ENCODE data around the gene MAPK1.
"Not testable (repeated sequence)": the region's sequence is repeated elsewhere in the genome, so short reads cannot be mapped to it uniquely, and the experiment has no call there.

The MAPK1 gene

GRCh38 chr22:21759646-21760376 is 107.6 kb downstream of the MAPK1 start:
- no peak for DNase-seq (ENCODE audit: extremely low read depth in 1 of 2, low read depth in 1 of 2)

DNA sequence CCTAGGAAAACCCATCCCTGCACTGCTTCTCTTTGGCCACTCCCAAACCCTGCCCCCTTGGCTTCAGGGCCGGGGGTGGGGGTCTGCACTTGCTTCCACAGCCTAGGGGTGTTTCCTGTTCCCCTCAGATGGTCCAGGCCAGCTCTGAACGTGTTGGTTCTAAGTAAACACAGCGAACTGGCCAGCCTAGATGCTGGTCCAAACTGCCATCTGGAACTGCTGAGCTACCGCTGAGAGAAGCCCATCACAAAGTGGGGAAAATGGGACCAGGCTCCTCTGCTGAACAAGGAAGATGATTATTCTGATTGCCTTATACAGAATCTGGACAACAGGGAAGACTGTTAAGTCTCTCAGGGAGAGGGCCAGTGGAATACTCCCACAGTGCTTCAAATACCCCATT is 108.4 kb downstream of the MAPK1 start:
- no peak for DNase-seq (ENCODE audit: extremely low read depth in 1 of 2, low read depth in 1 of 2)

GRCh38 chr22:21758091-21758864 is 109.2 kb downstream of the MAPK1 start:
- no peak for DNase-seq (ENCODE audit: extremely low read depth in 1 of 2, low read depth in 1 of 2)

DNA sequence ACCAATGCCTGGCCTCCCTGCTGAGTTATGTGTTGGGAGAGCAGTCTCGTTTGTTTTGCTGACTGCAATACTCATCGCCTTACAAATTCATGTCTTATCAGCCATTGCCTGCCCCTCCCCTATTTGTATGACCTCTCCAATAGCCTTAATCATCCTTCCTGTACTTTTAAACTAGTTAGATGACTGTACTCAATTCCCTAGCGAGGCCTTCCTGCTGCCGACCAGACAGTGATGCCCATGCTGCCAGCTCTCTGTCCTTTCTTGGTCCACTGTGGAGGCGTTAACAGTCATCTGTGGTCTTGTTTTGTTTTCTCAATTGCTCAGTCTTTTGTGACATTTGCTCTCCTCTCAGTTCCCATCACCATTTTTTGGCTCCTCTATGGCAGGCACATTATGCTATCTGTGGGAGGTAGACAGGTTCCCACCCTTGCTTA is 111.6 kb downstream of the MAPK1 start:
- no peak for DNase-seq (ENCODE audit: extremely low read depth in 1 of 2, low read depth in 1 of 2)

- DNase-seq (ENCODE audit: extremely low read depth in 1 of 2, low read depth in 1 of 2), result no peak
Observed at GRCh38 chr22:21754523-21754922, 112.9 kb downstream of the MAPK1 start.

DNA sequence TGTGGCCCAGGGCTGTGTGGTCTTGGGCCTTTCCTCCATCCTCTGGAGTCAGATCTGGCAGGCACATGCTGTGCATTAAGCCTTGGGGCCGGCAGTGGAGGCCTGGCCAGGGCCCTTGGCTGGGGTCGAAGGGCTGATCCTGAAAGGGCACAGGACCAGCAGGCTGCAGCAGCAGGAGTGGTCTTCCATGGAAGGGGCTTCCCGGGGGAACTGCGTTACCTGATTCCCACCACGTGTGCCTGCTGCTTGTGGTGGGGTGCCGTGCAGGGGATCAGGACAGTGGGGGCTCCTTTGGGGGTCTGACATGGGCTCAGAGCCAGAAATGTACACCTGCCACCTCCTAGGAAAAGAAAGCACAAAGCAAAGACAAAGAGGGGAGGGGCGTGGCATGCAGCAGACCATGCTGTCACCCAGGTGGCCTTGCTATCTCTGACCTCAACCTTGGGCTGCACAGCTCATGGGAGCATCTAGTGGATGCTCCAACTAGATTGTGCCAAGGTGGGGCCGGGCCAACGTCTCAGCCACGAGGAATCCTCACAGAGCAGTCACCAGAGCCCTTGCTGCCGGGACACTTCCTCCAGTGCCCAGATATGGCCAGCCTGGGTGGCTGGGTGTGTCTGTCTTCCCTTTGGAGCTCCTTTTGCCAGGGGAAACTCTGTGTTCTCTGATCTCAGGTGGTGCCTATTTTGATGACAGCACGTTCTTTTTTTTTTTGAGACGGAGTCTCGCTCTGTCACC is 113.9 kb downstream of the MAPK1 start:
- no peak for DNase-seq (ENCODE audit: extremely low read depth in 1 of 2, low read depth in 1 of 2)

DNA sequence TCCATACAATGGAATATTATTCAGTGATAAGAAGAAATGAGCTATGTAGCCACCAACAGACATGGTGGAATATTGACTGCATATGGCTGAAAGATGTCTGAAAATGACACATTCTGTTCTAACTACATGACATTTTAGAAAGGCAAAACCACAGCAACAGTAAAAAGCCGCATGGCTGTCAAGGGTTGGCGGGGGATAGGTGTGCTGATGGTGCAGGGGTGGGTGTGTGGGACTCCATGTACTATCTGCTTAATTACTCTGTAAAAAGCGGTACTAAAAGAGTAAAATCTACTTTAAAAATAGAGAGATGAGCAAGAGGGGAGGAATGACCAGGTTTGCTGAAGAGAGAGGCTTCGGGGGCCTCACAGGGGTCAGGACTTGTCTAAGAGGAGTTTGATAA is 115.2 kb downstream of the MAPK1 start:
- DNase-seq (ENCODE audit: extremely low read depth in 1 of 2, low read depth in 1 of 2), result no peak

DNA sequence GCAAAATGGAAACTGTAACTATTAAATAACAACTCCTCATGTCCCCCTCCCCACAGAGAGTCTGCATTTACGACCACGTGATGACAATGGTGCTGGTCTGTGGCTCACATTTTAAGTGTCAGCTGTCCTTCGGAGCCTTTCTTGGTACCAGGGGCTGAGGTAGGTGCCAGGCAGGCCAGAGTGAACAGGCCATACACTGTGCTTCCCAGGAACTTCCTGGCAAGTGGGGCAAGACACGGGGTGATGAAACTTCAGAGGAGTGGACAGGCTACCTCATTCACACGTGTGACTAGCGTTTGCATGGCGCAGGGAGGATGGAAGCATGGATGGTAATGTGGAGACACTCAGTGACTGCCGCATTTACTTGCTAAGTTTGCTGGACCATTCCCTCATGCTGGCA is 121.5 kb downstream of the MAPK1 start:
- no peak for DNase-seq (ENCODE audit: extremely low read depth in 1 of 2, low read depth in 1 of 2)

DNA sequence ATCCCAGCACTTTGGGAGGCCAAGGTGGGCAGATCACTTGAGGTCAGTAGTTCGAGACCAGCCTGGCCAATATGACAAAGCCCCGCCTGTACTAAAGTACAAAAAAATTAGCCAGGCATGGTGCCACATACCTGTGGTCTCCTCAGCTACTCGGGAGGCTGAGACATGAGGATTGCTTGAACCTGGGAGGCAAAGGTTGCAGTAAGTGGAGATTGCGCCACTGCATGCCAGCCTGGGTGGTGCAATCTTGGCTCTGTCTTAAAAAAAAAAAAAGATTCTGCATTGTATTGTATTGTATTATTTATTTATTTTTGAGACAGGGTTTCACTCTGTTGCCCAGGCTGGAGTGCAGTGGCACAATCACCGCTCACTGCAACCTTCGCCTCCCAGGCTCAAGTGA is 122.5 kb downstream of the MAPK1 start:
- DNase-seq (ENCODE audit: extremely low read depth in 1 of 2, low read depth in 1 of 2), result not testable (repeated sequence)

DNA sequence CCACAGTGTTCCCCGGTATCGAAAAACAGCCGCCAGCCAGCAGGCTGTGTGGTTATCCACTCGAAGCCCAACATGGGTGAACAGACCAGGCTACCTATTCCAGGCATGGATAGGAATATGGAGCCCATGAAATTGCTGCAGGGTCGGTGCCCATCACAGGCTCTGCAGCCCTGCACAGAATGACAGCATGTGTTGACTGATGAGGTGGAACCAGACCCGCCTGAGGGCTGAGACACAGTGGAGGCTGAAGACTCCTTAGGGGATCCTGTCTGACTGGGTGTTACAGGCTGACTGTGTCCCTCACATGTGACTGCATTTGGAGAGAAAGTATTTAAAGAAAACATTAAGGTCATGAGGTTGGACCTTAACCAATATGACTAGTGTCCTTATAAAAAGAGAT is 125.7 kb downstream of the MAPK1 start:
- DNase-seq (ENCODE audit: extremely low read depth in 1 of 2, low read depth in 1 of 2), result no peak

- no peak for DNase-seq (ENCODE audit: extremely low read depth in 1 of 2, low read depth in 1 of 2)
Observed at GRCh38 chr22:21741059-21741458, 126.4 kb downstream of the MAPK1 start.

DNA sequence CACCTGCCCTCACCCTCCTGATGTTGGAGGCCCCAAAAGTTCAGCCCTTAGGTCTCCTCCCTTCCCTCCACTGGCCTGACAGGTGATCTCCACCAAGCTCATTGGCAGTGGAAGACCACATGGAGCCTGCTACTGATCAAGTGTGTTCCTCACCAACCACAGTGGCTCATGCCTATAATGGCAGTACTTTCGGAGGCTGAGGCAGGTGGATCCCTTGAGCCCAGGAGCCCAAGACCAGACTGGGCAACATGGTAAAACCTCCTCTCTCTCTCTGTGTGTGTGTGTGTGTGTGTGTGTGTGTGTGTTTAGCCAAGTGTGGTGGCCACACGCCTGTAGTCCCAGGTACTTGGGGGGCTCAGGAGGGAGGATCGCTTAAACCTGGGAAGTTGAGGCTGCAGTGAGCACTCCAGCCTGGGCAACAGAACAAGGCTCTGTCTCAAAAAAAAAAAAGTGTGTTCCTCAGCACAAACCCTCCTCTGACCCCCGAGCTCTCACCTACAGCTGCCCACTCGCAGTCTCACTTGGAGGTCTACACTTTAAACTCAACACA is 127.5 kb downstream of the MAPK1 start:
- no peak for DNase-seq (ENCODE audit: extremely low read depth in 1 of 2, low read depth in 1 of 2)

DNA sequence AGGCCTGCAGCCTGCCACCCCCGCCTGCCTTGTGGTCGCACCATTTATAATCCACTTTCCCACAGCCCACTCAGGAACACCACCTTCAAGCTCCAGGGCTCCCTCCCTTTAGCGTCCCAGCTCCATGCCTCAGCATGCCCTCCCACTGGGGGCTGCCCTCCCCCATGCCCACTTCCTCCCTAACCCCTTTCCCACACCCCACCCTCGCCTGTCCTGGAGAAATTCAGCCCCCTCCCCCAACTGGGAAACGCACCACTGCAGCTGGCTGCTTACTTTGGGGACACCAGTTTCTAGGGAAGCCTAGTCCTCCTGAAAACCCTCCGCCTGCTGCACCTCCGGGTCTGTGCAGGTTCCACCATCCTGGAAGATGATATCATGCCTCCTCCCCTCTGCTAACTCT is 128.5 kb downstream of the MAPK1 start:
- no peak for DNase-seq (ENCODE audit: extremely low read depth in 1 of 2, low read depth in 1 of 2)

GRCh38 chr22:21738081-21738480 is 129.4 kb downstream of the MAPK1 start:
- DNase-seq (ENCODE audit: extremely low read depth in 1 of 2, low read depth in 1 of 2), result no peak

DNA sequence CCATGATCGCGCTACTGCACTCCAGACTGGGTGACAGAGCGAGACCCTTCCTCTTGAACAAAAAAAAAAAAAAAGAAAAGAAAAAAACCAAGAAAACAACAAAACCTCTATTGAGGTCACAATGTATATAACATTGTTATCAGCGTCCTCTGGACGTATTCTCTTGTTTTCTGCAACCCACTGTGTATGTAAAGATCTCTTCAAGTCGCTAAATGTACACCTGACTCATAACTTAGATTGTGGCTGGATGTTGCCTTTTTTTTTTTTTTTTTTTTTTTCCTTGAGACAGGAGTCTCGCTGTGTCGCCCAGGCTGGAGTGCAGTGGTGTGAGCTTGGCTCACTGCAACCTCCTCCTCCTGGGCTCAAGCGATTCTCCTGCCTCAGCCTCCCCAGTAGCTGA is 130.5 kb downstream of the MAPK1 start:
- no peak for DNase-seq (ENCODE audit: extremely low read depth in 1 of 2, low read depth in 1 of 2)

DNA sequence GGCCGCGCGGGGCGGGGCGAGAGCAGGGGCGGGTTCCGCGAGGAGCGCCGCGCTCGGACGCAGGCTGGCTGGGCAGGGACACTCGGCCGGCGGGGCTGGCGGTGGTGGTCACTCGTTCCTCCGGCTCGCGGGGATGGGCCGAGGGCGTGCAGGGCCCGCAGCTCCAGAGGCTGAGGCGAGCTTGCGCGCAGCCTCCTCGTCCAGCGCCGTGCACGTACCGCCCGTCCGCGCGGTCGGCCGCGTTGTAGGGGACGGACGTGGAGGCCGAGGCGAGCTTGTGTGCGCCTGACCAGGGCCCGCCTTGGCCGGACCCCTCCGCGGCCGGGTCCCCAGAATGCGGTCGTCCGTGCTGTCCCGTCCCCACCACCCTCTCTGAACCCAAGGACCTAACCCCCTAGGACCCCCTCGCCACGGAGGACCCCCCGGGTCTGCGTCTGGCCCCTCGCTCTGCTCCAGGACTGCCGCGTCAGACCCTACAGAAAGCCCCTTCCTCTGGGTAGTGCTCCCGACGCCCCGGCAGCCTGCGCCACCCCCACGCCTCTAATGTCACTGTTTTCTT is 131.3 kb downstream of the MAPK1 start:
- no peak for DNase-seq (ENCODE audit: extremely low read depth in 1 of 2, low read depth in 1 of 2)

DNA sequence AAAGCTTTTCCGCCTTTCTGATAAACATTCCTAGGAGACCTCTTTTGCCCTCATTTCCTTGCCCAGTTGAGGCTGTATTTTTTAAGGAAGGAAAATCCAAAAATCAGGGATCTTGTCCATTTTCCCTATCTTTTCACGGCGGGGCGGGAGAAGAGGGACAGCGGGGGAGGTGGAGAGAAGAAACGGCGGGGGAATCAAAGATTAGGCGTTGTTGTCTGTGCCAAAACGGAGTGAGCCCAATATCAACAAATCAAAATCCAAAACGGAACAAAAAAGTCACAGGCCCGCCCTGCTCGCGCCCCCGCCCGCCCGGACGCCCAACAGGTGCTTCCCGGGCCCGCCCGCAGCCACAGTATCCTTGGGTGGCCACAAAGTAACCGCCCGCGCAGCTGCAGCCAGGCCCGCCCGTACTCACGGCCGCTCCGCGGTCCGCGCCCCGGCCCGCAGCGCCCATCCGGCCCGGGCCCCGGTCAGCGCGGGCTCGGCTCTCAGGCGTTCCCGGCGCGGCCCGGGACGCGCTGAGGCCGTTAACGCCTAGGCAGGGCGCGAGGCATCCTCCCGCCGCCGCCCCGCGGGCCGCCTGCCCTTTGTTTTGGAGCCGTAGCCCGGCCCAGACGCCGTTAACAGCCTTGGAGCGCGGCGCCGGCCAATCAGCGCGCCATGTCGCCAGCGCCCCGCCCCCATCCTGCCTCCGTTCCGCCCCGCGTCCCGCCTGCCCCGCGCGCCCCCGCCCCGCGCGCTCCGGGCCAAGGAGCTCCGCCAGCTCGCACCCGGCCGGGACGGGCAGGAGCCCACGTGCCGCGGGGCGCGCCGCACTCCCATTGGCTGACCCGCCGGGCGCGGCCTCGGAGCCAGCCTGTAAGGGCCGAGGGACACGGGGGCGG is 132.0 kb downstream of the MAPK1 start, which contains the start of gene YPEL1:
TSS of gene YPEL1 (minus strand) at position 595 of the 884 bp plus-strand sequence. CDS start 25,050 bp downstream, outside the sequence.
- DNase-seq (ENCODE audit: extremely low read depth in 1 of 2, low read depth in 1 of 2), result peak; percentile 82 to 92

DNA sequence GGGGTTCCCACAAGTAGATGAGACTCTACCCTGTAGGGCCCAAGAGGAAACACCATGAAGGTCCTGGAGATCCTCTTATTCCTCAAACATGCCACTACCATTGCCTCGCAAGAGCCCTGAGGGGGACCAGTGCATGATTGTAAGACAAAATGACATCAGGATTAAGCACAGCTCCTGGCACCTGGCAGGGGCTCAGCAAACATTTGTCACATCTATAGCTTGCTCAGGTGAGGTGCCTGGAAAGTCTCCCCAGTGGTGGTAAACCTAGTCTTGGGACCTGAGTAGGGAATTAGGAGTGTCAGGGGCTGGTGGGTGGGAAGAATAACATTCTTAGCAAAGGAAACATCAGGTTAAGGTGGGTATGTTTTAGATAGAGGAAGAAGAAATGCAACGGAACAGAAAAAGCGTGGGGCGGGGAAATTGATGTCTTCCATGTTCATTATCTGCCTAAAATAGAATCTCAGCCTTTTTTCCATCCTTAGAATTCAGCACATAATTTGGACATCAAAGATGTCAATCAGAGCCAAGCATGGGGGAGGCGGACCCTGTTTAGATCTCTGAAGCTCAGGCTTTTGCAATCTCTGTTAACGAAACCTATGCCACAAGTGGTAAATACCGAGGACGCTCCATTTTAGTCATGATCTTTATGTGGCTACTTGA is 132.8 kb downstream of the MAPK1 start:
- DNase-seq (ENCODE audit: extremely low read depth in 1 of 2, low read depth in 1 of 2), result no peak

DNA sequence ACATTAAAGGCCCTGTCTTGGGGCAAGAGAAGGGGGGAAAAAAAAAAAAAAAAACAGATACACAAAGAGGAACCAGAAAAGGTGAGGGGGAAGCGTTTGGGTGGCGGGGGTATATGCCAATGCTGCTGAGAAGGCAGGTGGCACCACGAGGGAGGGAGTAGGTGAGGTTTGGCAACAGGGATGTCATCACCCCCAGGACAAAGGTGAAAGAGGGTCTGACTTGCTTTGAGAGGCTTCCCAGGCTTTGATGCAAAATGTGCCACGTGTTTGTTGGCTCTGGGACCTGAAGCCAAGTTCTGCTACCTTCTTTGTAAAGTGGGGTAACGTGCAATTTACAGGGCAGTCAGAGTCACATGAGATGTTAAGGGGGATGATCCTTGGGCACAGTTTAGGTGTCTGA is 135.9 kb downstream of the MAPK1 start:
- no peak for DNase-seq (ENCODE audit: extremely low read depth in 1 of 2, low read depth in 1 of 2)
